Keratinocyte (primary cell): ENCODE results near the gene CD248. TPM values are rescaled to one million over a fixed set of nuclear protein-coding genes. Genes with fewer than 3 reads are reported as not detected.

Experiments
- DNase-seq: peaks from one replicate; pipeline ENCODE4 v3.0.0-alpha.2; 2011; ENCODE audit warnings: low read depth, missing footprints, low spot score
- FAIRE-seq: peaks from 2 replicates; lab custom pipeline; 2011; peaks lifted over from hg19 to GRCh38; lab: Jason Lieb, UNC
- H2AFZ ChIP-seq: 2 replicates; pipeline ENCODE4 v1.6.0; 2012; ENCODE audit warnings: low read length, control low read depth, inconsistent platforms; ENCODE audit not compliant: control insufficient read depth
- H3K27ac ChIP-seq: 2 replicates; pipeline ENCODE4 v1.5.1; 2011; ENCODE audit warnings: low read length; ENCODE audit not compliant: control insufficient read depth, insufficient read depth
- H3K27me3 ChIP-seq: 3 replicates; pipeline ENCODE4 v1.6.0; 2011; ENCODE audit warnings: low read length; ENCODE audit not compliant: control insufficient read depth, insufficient read depth; ENCODE audit errors: extremely low read depth
- H3K36me3 ChIP-seq, 2 experiments: 2 replicates in 1 of 2; 3 replicates in 1 of 2; pipeline ENCODE4 v1.5.1; 2011; ENCODE audit warnings: low read length in 2 of 2, mild to moderate bottlenecking in 1 of 2; ENCODE audit not compliant: control insufficient read depth in 2 of 2, insufficient read depth in 2 of 2; ENCODE audit errors: extremely low read depth in 1 of 2
- H3K4me1 ChIP-seq: 3 replicates; pipeline ENCODE4 v1.5.1; 2011; ENCODE audit warnings: low read length; ENCODE audit not compliant: control insufficient read depth, insufficient read depth; ENCODE audit errors: extremely low read depth
- H3K4me2 ChIP-seq: 3 replicates; pipeline ENCODE4 v1.6.0; 2011; ENCODE audit warnings: low read depth, low read length; ENCODE audit not compliant: control insufficient read depth, insufficient read depth; ENCODE audit errors: extremely low read depth
- H3K4me3 ChIP-seq, 3 experiments: fragments of 200-600 bp in 1 of 3; sonication (generic) in 1 of 3; 2 replicates in 2 of 3; 3 replicates in 1 of 3; pipeline ENCODE4 v1.5.1; 2011 to 2016; ENCODE audit warnings: low read length in 3 of 3, mild to moderate bottlenecking in 3 of 3, control low read depth in 2 of 3, inconsistent platforms in 1 of 3, low read depth in 1 of 3, mixed read lengths in 1 of 3, mixed run types in 1 of 3, moderate library complexity in 1 of 3; ENCODE audit not compliant: control insufficient read depth in 2 of 3, insufficient read depth in 2 of 3; ENCODE audit errors: extremely low read depth in 1 of 3
- H3K79me2 ChIP-seq: 2 replicates; pipeline ENCODE4 v1.6.0; 2012; ENCODE audit warnings: low read length; ENCODE audit not compliant: control insufficient read depth, insufficient read depth
- H3K9ac ChIP-seq: 3 replicates; pipeline ENCODE4 v1.6.0; 2011; ENCODE audit warnings: low read length; ENCODE audit not compliant: control insufficient read depth, insufficient read depth; ENCODE audit errors: extremely low read depth
- H3K9me1 ChIP-seq: 3 replicates; pipeline ENCODE4 v1.6.0; 2011; ENCODE audit warnings: low read length; ENCODE audit not compliant: control insufficient read depth, insufficient read depth; ENCODE audit errors: extremely low read depth
- H3K9me3 ChIP-seq: 2 replicates; pipeline ENCODE4 v1.5.1; 2012; ENCODE audit warnings: low read depth, low read length; ENCODE audit not compliant: control insufficient read depth
- H4K20me1 ChIP-seq: 3 replicates; pipeline ENCODE4 v1.6.0; 2011; ENCODE audit warnings: low read length; ENCODE audit not compliant: control insufficient read depth, insufficient read depth; ENCODE audit errors: extremely low read depth
- CTCF ChIP-seq, 3 experiments: IDR thresholded peaks in 1 of 3; conservative IDR thresholded peaks in 1 of 3; optimal IDR thresholded peaks in 1 of 3; 2 replicates in 2 of 3; 3 replicates in 1 of 3; pipeline versions ENCODE3 to v1.5.1; 2011; ENCODE audit warnings: low read length in 3 of 3, mild to moderate bottlenecking in 3 of 3, moderate library complexity in 2 of 3, control low read depth in 1 of 3, inconsistent platforms in 1 of 3; ENCODE audit not compliant: insufficient read depth in 2 of 3; ENCODE audit errors: extremely low read depth in 1 of 3
- EZH2 ChIP-seq: IDR thresholded peaks from one replicate; pipeline ENCODE4 v1.6.1; 2012; ENCODE audit warnings: inconsistent platforms, mild to moderate bottlenecking, low read length, moderate library complexity
- dilution Hi-C: fragments of 300-500 bp; cut with MboI; formaldehyde crosslinking; loops from one replicate; pipeline ENCODE4 v1.7.0; 2020; ENCODE audit warnings: low sequenced_read_pairs; ENCODE audit not compliant: extremely low pct_ligation_motif_present
- polyA plus RNA-seq, 5 experiments: library from polyadenylated mRNA; depleted of rRNA in 3 of 5; stranded (reverse) in 3 of 5; stranded (forward) in 1 of 5; unstranded in 1 of 5; fragments of >200 nt; gene quantifications; 1 replicate in 1 of 5; 2 replicates in 3 of 5; 3 replicates in 1 of 5; pipeline versions ENCODE4 v1.2.1 to v1.2.3, GENCODE V29; 2011 to 2012; ENCODE audit warnings: missing spikeins in 2 of 5, low read depth in 1 of 5, low replicate concordance in 1 of 5

CD248 gene
- polyA plus RNA-seq, 1 donor (not counting 4 experiments of a cell fraction or from before 2014, with no cell fraction given): 0.12 TPM

GRCh38 chr11:66365166-66365565 is 48.3 kb upstream of the CD248 start:
- FAIRE-seq: no peak
- dilution Hi-C loops: no loop called here
- no peaks in the 10 kb centered on the region for H3K9me1 ChIP-seq

GRCh38 chr11:66363805-66364535 is 47.1 kb upstream of the CD248 start:
- FAIRE-seq: no peak
- dilution Hi-C loops: no loop called here
- H3K9ac ChIP-seq: no peak overlapping the region

More at GRCh38 chr11:66365166-66365565, 48.3 kb upstream of the CD248 start:
- peaks cover 3% of the 10 kb centered on the region for H4K20me1 ChIP-seq
- H3K36me3 ChIP-seq: peaks cover 0 to 5% of the 10 kb centered on the region in 2 experiments
- TF ChIP-seq CTCF (optimal IDR thresholded peaks at IDR 0.05 in 1 of 3, IDR thresholded peaks at IDR 0.05 in 1 of 3, conservative IDR thresholded peaks at IDR 0.05 in 1 of 3; ENCODE audit: extremely low read depth in 1 of 3, insufficient read depth in 2 of 3, low read length in 3 of 3) (no peak), EZH2 (no peak)
- no peak overlapping the region for H2AFZ ChIP-seq
- no peak overlapping the region for H3K4me3 ChIP-seq
- no peak overlapping the region for H3K27ac ChIP-seq
- no peak overlapping the region for H3K4me2 ChIP-seq
- H3K79me2 ChIP-seq: no peaks in the 10 kb centered on the region
- no peak overlapping the region for H3K9ac ChIP-seq
- H3K9me3 ChIP-seq: no peaks in the 10 kb centered on the region
- H3K4me1 ChIP-seq: peaks cover 1% of the 10 kb centered on the region
- no peaks in the 10 kb centered on the region for H3K27me3 ChIP-seq
- no peak for DNase-seq

More at GRCh38 chr11:66363805-66364535, 47.1 kb upstream of the CD248 start:
- H2AFZ ChIP-seq: no peak overlapping the region
- no peaks in the 10 kb centered on the region for H3K79me2 ChIP-seq
- H3K27ac ChIP-seq: no peak overlapping the region
- no peak for DNase-seq
- H3K9me3 ChIP-seq: no peaks in the 10 kb centered on the region
- no peaks in the 10 kb centered on the region for H3K9me1 ChIP-seq
- H3K27me3 ChIP-seq: no peaks in the 10 kb centered on the region
- H3K4me2 ChIP-seq: no peak overlapping the region
- TF ChIP-seq CTCF (optimal IDR thresholded peaks at IDR 0.05 in 1 of 3, IDR thresholded peaks at IDR 0.05 in 1 of 3, conservative IDR thresholded peaks at IDR 0.05 in 1 of 3; ENCODE audit: extremely low read depth in 1 of 3, insufficient read depth in 2 of 3, low read length in 3 of 3) (peak; percentile 72 to 87 (median 85)), EZH2 (no peak)
- H3K4me3 ChIP-seq: no peak overlapping the region
- H3K4me1 ChIP-seq: no peaks in the 10 kb centered on the region
- peaks cover 0 to 5% of the 10 kb centered on the region in 2 experiments for H3K36me3 ChIP-seq
- peaks cover 3% of the 10 kb centered on the region for H4K20me1 ChIP-seq
